ENCODE data around the gene ZFYVE28. TPM values are rescaled to one million over a fixed set of nuclear protein-coding genes. Genes with fewer than 3 reads are reported as not detected.
"Not testable (repeated sequence)": the region's sequence is repeated elsewhere in the genome, so short reads cannot be mapped to it uniquely, and the experiment has no call there.

ZFYVE28 gene
- total RNA-seq, 1 experiment from 2014 or later: 12.9 TPM

DNA sequence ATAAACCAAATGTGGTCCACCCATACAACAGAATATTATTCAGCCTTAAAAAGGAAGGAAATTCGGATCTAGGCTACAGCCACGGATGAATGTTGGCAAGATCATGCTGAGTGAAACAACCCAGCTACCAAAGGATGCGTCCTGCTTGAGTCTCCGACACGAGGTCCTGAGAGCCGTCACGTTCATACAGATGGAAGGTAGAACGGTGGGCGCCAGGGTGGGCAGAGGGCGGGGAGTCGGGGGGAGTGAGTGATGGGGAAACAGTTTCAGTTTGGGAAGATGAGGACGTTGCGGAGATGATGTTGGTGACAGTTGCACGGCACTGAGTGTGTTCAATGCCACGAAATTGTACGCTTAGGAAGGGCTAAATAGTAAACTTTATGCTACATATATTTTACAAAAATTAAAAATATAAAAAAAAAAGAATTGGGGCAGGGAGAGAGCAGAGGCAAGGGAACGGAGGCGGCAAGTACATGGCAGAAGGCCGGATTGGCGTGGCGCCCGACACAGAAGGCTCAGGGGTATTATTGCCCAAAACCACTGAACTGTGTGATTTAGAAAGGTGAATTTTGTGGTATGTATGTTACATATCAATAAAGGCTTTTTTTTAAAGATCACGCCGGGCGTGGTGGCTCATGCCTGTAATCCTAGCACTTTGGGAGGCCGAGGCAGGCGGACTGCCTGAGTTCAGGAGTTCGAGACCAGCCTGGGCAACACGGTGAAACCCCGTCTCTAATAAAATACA is 141.7 kb downstream of the ZFYVE28 start:
- Histone ChIP-seq H3K27me3 (ENCODE audit: insufficient read depth, low read depth) (peaks cover 18% of the 10 kb centered on the region; the same call in 1 of the 2 replicates), H3K9me2 (ENCODE audit: insufficient read depth) (no peaks in the 10 kb centered on the region), H3K27ac (no peak overlapping the region), H3K36me3 (ENCODE audit: low read depth) (no peaks in the 10 kb centered on the region), H2AFZ (no peak overlapping the region), H3K9me3 (ENCODE audit: insufficient read depth, low read depth) (no peaks in the 10 kb centered on the region), H3K4me2 (no peak overlapping the region), H3K79me2 (ENCODE audit: low read depth) (no peaks in the 10 kb centered on the region), H3K4me3 (no peak overlapping the region), H3K4me1 (replicated peaks; ENCODE audit: insufficient read depth) (no peaks in the 10 kb centered on the region), H3F3A (ENCODE audit: insufficient read depth, low read depth) (no peaks in the 10 kb centered on the region), H4K20me1 (ENCODE audit: insufficient read depth) (no peaks in the 10 kb centered on the region)
- CTCF ChIA-PET: no interaction called here
- no TSS peak for BruUV-seq (replicated peaks)
- intact Hi-C loops (cut with micrococcal nuclease; ENCODE audit: unreplicated experiment): no loop called here
- POLR2A ChIA-PET (ENCODE audit: unreplicated experiment): no interaction called here
- DNase-seq: no peak
- TF ChIP-seq, protein P1, sequence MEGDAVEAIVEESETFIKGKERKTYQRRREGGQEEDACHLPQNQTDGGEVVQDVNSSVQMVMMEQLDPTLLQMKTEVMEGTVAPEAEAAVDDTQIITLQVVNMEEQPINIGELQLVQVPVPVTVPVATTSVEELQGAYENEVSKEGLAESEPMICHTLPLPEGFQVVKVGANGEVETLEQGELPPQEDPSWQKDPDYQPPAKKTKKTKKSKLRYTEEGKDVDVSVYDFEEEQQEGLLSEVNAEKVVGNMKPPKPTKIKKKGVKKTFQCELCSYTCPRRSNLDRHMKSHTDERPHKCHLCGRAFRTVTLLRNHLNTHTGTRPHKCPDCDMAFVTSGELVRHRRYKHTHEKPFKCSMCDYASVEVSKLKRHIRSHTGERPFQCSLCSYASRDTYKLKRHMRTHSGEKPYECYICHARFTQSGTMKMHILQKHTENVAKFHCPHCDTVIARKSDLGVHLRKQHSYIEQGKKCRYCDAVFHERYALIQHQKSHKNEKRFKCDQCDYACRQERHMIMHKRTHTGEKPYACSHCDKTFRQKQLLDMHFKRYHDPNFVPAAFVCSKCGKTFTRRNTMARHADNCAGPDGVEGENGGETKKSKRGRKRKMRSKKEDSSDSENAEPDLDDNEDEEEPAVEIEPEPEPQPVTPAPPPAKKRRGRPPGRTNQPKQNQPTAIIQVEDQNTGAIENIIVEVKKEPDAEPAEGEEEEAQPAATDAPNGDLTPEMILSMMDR (conservative IDR thresholded peaks at IDR 0.05): no peak
- no peak for TF ChIP-seq EZH2 (IDR thresholded peaks at IDR 0.05; ENCODE audit: low read depth)

DNA sequence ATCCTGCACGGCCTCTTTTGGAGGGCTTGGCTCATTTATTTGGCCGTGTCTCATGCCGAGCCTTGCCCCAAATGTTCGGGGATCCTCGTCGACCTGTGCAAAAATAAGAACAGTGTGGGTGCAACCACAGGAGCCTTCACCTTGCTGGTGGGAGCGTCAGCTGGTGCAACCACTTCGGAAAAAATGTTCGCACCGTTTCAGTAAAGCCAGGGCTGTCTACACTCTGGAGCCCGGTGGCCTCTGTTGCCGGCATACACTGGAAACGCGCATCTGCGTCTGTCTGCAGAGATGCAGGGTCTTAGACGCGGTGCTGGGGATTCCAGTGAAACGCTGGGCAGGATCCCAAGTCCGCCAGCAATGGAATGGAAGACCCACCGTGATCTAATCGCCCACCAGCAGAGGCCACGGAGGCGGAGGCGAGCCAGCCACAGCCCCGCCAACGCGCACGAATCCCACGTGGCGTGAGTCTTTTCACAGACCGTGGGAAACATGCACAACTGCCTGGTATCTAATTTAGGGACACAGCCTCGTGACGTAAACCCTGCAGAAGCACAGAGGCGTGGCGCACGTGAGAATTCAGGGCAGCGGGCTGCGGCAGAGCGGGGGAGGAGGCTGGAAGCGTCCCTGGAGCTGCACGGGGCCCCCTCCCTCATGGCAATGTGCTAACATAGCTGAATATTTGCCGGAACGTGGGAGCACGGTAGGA is 142.7 kb downstream of the ZFYVE28 start:
- Histone ChIP-seq H3K27ac (no peak overlapping the region), H3K9me2 (ENCODE audit: insufficient read depth) (no peaks in the 10 kb centered on the region), H3K79me2 (ENCODE audit: low read depth) (no peaks in the 10 kb centered on the region), H3K4me2 (no peak overlapping the region), H4K20me1 (ENCODE audit: insufficient read depth) (no peaks in the 10 kb centered on the region), H3K9me3 (ENCODE audit: insufficient read depth, low read depth) (no peaks in the 10 kb centered on the region), H3K4me3 (no peak overlapping the region), H3K27me3 (ENCODE audit: insufficient read depth, low read depth) (peaks cover 24% of the 10 kb centered on the region; the same call in 1 of the 2 replicates), H3K36me3 (ENCODE audit: low read depth) (no peaks in the 10 kb centered on the region), H2AFZ (no peak overlapping the region), H3F3A (ENCODE audit: insufficient read depth, low read depth) (no peaks in the 10 kb centered on the region), H3K4me1 (replicated peaks; ENCODE audit: insufficient read depth) (no peaks in the 10 kb centered on the region)
- ChIA-PET CTCF (no interaction called here), POLR2A (ENCODE audit: unreplicated experiment) (no interaction called here)
- no peak for TF ChIP-seq EZH2 (IDR thresholded peaks at IDR 0.05; ENCODE audit: low read depth)
- TF ChIP-seq, protein P1 (conservative IDR thresholded peaks at IDR 0.05): no peak
- no TSS peak for BruUV-seq (replicated peaks)
- intact Hi-C loops (cut with micrococcal nuclease; ENCODE audit: unreplicated experiment): no loop called here
- DNase-seq: no peak

DNA sequence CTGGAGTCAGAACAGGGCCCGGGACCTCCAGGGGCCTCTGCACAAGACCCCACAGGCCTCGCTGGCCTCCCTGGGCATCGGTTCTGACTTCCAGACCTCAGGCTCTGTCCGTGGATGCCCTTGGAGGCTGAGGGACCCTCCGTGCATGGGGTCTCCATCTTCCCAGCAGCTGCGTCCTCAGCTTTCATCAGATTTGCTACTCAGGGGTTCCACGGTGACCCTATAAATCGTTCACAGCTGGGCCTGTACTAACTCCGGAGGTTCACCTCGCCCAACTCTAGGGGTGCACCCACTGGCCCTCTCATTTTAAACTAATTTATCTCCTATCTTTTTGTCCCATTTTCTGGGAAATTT is 143.4 kb downstream of the ZFYVE28 start:
- H4K20me1 ChIP-seq (ENCODE audit: insufficient read depth); intact Hi-C loops (cut with micrococcal nuclease; ENCODE audit: unreplicated experiment): not testable (repeated sequence)

More for the DNA sequence above, 143.4 kb downstream of the ZFYVE28 start:
- H3K36me3 ChIP-seq (ENCODE audit: low read depth); H3K4me1 ChIP-seq (replicated peaks; ENCODE audit: insufficient read depth); BruUV-seq (replicated peaks); H3K9me2 ChIP-seq (ENCODE audit: insufficient read depth); H3K79me2 ChIP-seq (ENCODE audit: low read depth); H3K4me2 ChIP-seq; H3F3A ChIP-seq (ENCODE audit: insufficient read depth, low read depth); POLR2A ChIA-PET (ENCODE audit: unreplicated experiment); H3K4me3 ChIP-seq; H3K9me3 ChIP-seq (ENCODE audit: insufficient read depth, low read depth); H2AFZ ChIP-seq; H3K27ac ChIP-seq; CTCF ChIA-PET; DNase-seq: not testable (repeated sequence)
- peaks cover 29% of the 10 kb centered on the region for H3K27me3 ChIP-seq (ENCODE audit: insufficient read depth, low read depth)
